Smooth muscle cell (in vitro differentiated cells): Measurements from ENCODE around the gene RPUSD1. TPM values are rescaled to one million over a fixed set of nuclear protein-coding genes. Genes with fewer than 3 reads are reported as not detected.

ENCODE experiments used
- DNase-seq: peaks from one replicate; lab custom pipeline; 2025; ENCODE audit not compliant: unreplicated experiment; lab: John Stamatoyannopoulos, UW
- H2AFZ ChIP-seq: fragments of 200-600 bp; sonication (generic); 2 replicates; pipeline ENCODE4 v1.6.0; 2016; ENCODE audit warnings: antibody characterized with exemption, low read depth, mild to moderate bottlenecking
- H3F3A ChIP-seq: fragments of 200-600 bp; sonication (generic); 2 replicates; pipeline ENCODE4 v1.6.0; 2017; ENCODE audit warnings: antibody characterized with exemption, low read depth
- H3K27ac ChIP-seq: fragments of 200-600 bp; sonication (generic); 2 replicates; pipeline ENCODE4 v1.5.1; 2016; ENCODE audit warnings: low read depth, mild to moderate bottlenecking
- H3K27me3 ChIP-seq: fragments of 200-600 bp; sonication (generic); 2 replicates; pipeline ENCODE4 v1.6.1; 2016; ENCODE audit warnings: low read depth, mild to moderate bottlenecking
- H3K36me3 ChIP-seq: fragments of 200-600 bp; sonication (generic); 2 replicates; pipeline ENCODE4 v1.5.1; 2016; ENCODE audit warnings: low read depth
- H3K4me1 ChIP-seq: fragments of 200-600 bp; sonication (generic); 2 replicates; pipeline ENCODE4 v1.5.1; 2016; ENCODE audit warnings: low read depth
- H3K4me2 ChIP-seq: fragments of 200-600 bp; sonication (generic); 2 replicates; pipeline ENCODE4 v1.6.0; 2016; ENCODE audit warnings: mild to moderate bottlenecking
- H3K4me3 ChIP-seq: fragments of 200-600 bp; sonication (generic); 2 replicates; pipeline ENCODE4 v1.5.1; 2016; ENCODE audit warnings: mild to moderate bottlenecking
- H3K79me2 ChIP-seq: fragments of 200-600 bp; sonication (generic); 2 replicates; pipeline ENCODE4 v1.6.0; 2016; ENCODE audit warnings: low read depth, mild to moderate bottlenecking
- H3K9ac ChIP-seq: fragments of 200-600 bp; sonication (generic); 2 replicates; pipeline ENCODE4 v1.6.0; 2016; ENCODE audit warnings: low read depth
- H3K9me3 ChIP-seq: fragments of 200-600 bp; sonication (generic); replicated peaks from 2 replicates; pipeline ENCODE4 v1.5.1; 2016; ENCODE audit warnings: low read depth
- H4K20me1 ChIP-seq: fragments of 200-600 bp; sonication (generic); 2 replicates; pipeline ENCODE4 v1.6.0; 2016; ENCODE audit warnings: low read depth
- WGBS: methylation state at CpG from one replicate; pipeline ENCODE4 v1.1.7; 2016; ENCODE audit warnings: low lambda C conversion rate; 5-methylcytosine and 5-hydroxymethylcytosine counted together
- polyA plus RNA-seq: library from polyadenylated mRNA; unstranded; fragments of >200 nt; fragmentation: Nextera tagmentation; extraction: Ambion mirVana; gene quantifications from 2 replicates; pipeline ENCODE4 v1.2.1, GENCODE V29; 2016
- total RNA-seq: library from RNA; depleted of rRNA; stranded (reverse); fragments of >200 nt; gene quantifications from 2 replicates; pipeline ENCODE4 v1.2.3, GENCODE V29; 2014
- TF ChIP-seq, protein P1 (sequence below): fragments of 200-600 bp; sonication (generic); IDR thresholded peaks from 2 replicates; pipeline ENCODE4 v1.5.1; 2017; ENCODE audit warnings: borderline replicate concordance, mild to moderate bottlenecking, antibody characterized with exemption; ENCODE audit not compliant: insufficient read depth, poor library complexity, severe bottlenecking

The RPUSD1 gene
- total and polyA plus RNA-seq, 2 experiments from 2014 or later, result 7.8 to 20.8 TPM

- Histone ChIP-seq H3K36me3 (no peaks in the 10 kb centered on the region), H3K27ac (no peak overlapping the region), H3K79me2 (no peaks in the 10 kb centered on the region), H4K20me1 (no peaks in the 10 kb centered on the region), H2AFZ (no peak overlapping the region), H3K9me3 (no peaks in the 10 kb centered on the region), H3K4me1 (peaks cover 8% of the 10 kb centered on the region), H3K27me3 (peaks cover 26% of the 10 kb centered on the region), H3K9ac (no peak overlapping the region), H3K4me3 (no peak overlapping the region), H3K4me2 (no peak overlapping the region), H3F3A (no peaks in the 10 kb centered on the region)
- TF ChIP-seq, protein P1, sequence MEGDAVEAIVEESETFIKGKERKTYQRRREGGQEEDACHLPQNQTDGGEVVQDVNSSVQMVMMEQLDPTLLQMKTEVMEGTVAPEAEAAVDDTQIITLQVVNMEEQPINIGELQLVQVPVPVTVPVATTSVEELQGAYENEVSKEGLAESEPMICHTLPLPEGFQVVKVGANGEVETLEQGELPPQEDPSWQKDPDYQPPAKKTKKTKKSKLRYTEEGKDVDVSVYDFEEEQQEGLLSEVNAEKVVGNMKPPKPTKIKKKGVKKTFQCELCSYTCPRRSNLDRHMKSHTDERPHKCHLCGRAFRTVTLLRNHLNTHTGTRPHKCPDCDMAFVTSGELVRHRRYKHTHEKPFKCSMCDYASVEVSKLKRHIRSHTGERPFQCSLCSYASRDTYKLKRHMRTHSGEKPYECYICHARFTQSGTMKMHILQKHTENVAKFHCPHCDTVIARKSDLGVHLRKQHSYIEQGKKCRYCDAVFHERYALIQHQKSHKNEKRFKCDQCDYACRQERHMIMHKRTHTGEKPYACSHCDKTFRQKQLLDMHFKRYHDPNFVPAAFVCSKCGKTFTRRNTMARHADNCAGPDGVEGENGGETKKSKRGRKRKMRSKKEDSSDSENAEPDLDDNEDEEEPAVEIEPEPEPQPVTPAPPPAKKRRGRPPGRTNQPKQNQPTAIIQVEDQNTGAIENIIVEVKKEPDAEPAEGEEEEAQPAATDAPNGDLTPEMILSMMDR, result no peak
- DNase-seq, result no peak
- WGBS, result 96% methylated on average over 34 of the region's 38 CpGs
These were observed 8.3 kb upstream of the RPUSD1 start for GRCh38 chr16:796296-797119.

DNA sequence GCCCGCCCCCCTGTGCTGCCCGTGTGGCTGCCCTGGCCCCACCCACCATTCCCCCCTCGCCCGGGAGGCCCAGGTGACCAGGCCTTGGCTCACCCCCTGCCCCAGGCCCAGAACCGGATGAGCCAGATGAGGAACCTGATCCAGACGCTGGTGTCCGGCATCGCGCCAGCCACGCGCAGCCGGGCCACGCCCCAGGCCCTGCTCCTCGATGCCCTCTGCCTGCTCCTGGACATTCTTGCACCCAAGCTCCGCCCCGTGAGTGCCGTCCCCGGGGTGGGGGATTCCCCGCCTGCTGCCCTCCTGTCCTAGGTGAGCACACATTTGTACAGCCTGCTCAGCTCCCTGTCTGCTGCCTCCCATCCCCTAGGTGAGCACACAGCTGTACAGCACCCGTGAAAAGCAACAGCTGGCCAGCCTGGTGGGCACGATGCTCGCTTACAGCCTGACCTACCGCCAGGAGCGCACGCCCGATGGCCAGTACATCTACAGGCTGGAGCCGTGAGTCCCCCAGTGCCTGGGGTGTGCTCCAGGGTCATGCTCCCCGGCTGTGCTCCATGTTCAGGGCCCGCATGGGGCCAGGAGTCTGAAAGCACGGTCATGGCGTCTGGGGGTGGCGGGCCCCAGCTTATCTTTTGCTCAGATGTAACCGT, 7.5 kb upstream of the RPUSD1 start:
- H3K4me1 ChIP-seq, result peaks cover 8% of the 10 kb centered on the region
- H3K27me3 ChIP-seq, result peaks cover 18% of the 10 kb centered on the region
- H3K79me2 ChIP-seq, result no peaks in the 10 kb centered on the region
- no peak overlapping the region for H3K4me3 ChIP-seq
- TF ChIP-seq, protein P1, result no peak
- no peak overlapping the region for H2AFZ ChIP-seq
- no peaks in the 10 kb centered on the region for H3K9me3 ChIP-seq
- no peak overlapping the region for H3K27ac ChIP-seq
- H3K4me2 ChIP-seq, result no peak overlapping the region
- no peak for DNase-seq
- no peaks in the 10 kb centered on the region for H3K36me3 ChIP-seq
- no peak overlapping the region for H3K9ac ChIP-seq
- WGBS, result 93% methylated on average over 29 of the region's 33 CpGs
- H4K20me1 ChIP-seq, result no peaks in the 10 kb centered on the region
- no peaks in the 10 kb centered on the region for H3F3A ChIP-seq

GRCh38 chr16:794853-795466, 6.8 kb upstream of the RPUSD1 start:
- Histone ChIP-seq H3K9me3 (no peaks in the 10 kb centered on the region), H3K4me2 (no peak overlapping the region), H3K36me3 (no peaks in the 10 kb centered on the region), H4K20me1 (no peaks in the 10 kb centered on the region), H2AFZ (no peak overlapping the region), H3K79me2 (no peaks in the 10 kb centered on the region), H3K27ac (no peak overlapping the region), H3K27me3 (peaks cover 11% of the 10 kb centered on the region), H3K9ac (no peak overlapping the region), H3F3A (no peaks in the 10 kb centered on the region), H3K4me3 (no peak overlapping the region), H3K4me1 (peaks cover 2% of the 10 kb centered on the region)
- 87% methylated on average over 20 of the region's 31 CpGs for WGBS
- TF ChIP-seq, protein P1, result no peak
- DNase-seq, result no peak
